Measurements from ENCODE around the gene C1orf50. TPM values are rescaled to one million over a fixed set of nuclear protein-coding genes. Genes with fewer than 3 reads are reported as not detected.

Gene C1orf50
- total and polyA plus RNA-seq, 2 of the 4 experiments (the other 2 are of a cell fraction) = 2.0 to 6.0 TPM

GRCh38 chr1:42793824-42794223 is 26.8 kb downstream of the C1orf50 start:
- H3K27ac ChIP-seq (ENCODE audit: insufficient read depth, low read length) = no peak overlapping the region
- no peak overlapping the region for H3K4ac ChIP-seq (ENCODE audit: low read depth, low read length)
- H3K79me1 ChIP-seq (ENCODE audit: low read depth in 1 of 2, low read length in 2 of 2) = no peaks in the 10 kb centered on the region
- H3K4me3 ChIP-seq (ENCODE audit: insufficient read depth, low read depth, low read length) = no peak overlapping the region
- WGBS, 2 experiments (ENCODE audit: extremely low coverage in 2 of 2, insufficient read length in 1 of 2) = no CpG with 5 or more reads among the region's 2 CpGs
- intact Hi-C loops (cut with micrococcal nuclease) (no loop called here), in situ Hi-C loops (cut with MboI; ENCODE audit: low sequenced_read_pairs) (no loop called here), dilution Hi-C loops (cut with HindIII; ENCODE audit: low sequenced_read_pairs, unreplicated experiment) (no loop called here)
- BruUV-seq (replicated peaks) = no TSS peak
- no peak overlapping the region for H2BK15ac ChIP-seq (ENCODE audit: low read depth, low read length)
- no peak for TF ChIP-seq RAD21 (IDR thresholded peaks at IDR 0.05; ENCODE audit: low read length)
- CTCF ChIA-PET = no interaction called here
- H3K9me3 ChIP-seq (ENCODE audit: control insufficient read depth, insufficient read depth, low read length) = no peaks in the 10 kb centered on the region
- H3K56ac ChIP-seq (ENCODE audit: extremely low read depth, insufficient read depth, low read length) = no peak overlapping the region
- H3K18ac ChIP-seq (ENCODE audit: low read depth, low read length) = no peak overlapping the region
- H2BK20ac ChIP-seq (ENCODE audit: low read depth, low read length) = no peak overlapping the region
- H4K20me1 ChIP-seq (ENCODE audit: insufficient read depth, low read length) = no peaks in the 10 kb centered on the region
- POLR2A ChIA-PET (ENCODE audit: unreplicated experiment) = no interaction called here
- H3K36me3 ChIP-seq (ENCODE audit: control insufficient read depth, insufficient read depth, low read length) = no peaks in the 10 kb centered on the region
- H2AK9ac ChIP-seq (replicated peaks; ENCODE audit: low read depth, low read length, poor library complexity) = no peak overlapping the region
- H3K9me1 ChIP-seq (ENCODE audit: insufficient read depth, low read length) = no peaks in the 10 kb centered on the region
- H3K4me2 ChIP-seq (ENCODE audit: low read depth, low read length) = no peak overlapping the region
- H2BK5ac ChIP-seq (ENCODE audit: low read depth, low read length, poor library complexity, severe bottlenecking) = no peak overlapping the region
- H4K8ac ChIP-seq (ENCODE audit: low read depth in 2 of 2, low read length in 2 of 2) = no peak overlapping the region
- DNase-seq = no peak
- no peak overlapping the region for H2AFZ ChIP-seq (replicated peaks; ENCODE audit: low read length, poor library complexity)
- no peak overlapping the region for H3K9ac ChIP-seq (ENCODE audit: low read depth, low read length)
- no peak overlapping the region for H2AK5ac ChIP-seq (ENCODE audit: low read depth, low read length)
- peaks cover 7% of the 10 kb centered on the region for H3K27me3 ChIP-seq (ENCODE audit: control insufficient read depth, insufficient read depth, low read length)
- H4K91ac ChIP-seq (ENCODE audit: insufficient read depth, low read depth, low read length) = no peak overlapping the region
- H2BK120ac ChIP-seq (ENCODE audit: low read depth, low read length) = no peak overlapping the region
- H3K14ac ChIP-seq (replicated peaks; ENCODE audit: low read depth, low read length) = no peak overlapping the region
- H3K4me1 ChIP-seq (ENCODE audit: control insufficient read depth, insufficient read depth, low read length) = no peaks in the 10 kb centered on the region
- H3K23ac ChIP-seq (ENCODE audit: low read depth, low read length) = no peak overlapping the region
- no peak overlapping the region for H4K5ac ChIP-seq (ENCODE audit: low read depth, low read length)
- no peak for ATAC-seq (ENCODE audit: low read depth)
